HCT116 (cell line): ENCODE measurements around the gene MRPS27.

Experiments
- CEBPB ChIP-seq: IDR thresholded peaks from 2 replicates; pipeline ENCODE4 v1.6.1; 2012; ENCODE audit warnings: low read depth
- CTCF ChIP-seq, 3 experiments: fragments of 200-600 bp in 1 of 3; sonication (generic) in 1 of 3; IDR thresholded peaks in 2 of 3; conservative IDR thresholded peaks in 1 of 3; 2 replicates each; pipeline ENCODE4 v1.5.1; 2012 to 2017; ENCODE audit warnings: low read depth in 2 of 3, low read length in 2 of 3, antibody characterized with exemption in 1 of 3, borderline replicate concordance in 1 of 3, control low read depth in 1 of 3, mild to moderate bottlenecking in 1 of 3, mixed read lengths in 1 of 3, mixed run types in 1 of 3, moderate library complexity in 1 of 3; ENCODE audit not compliant: insufficient read depth in 1 of 3
- EGR1 ChIP-seq: IDR thresholded peaks from 2 replicates; pipeline ENCODE4 v1.6.1; 2012; ENCODE audit warnings: low read depth
- ELF1 ChIP-seq: IDR thresholded peaks from 2 replicates; pipeline ENCODE4 v1.6.1; 2012; ENCODE audit warnings: low read depth, borderline replicate concordance
- EZH2 ChIP-seq: fragments of 200-600 bp; sonication (generic); IDR thresholded peaks from 2 replicates; pipeline ENCODE4 v1.6.1; 2017; ENCODE audit warnings: antibody characterized with exemption, mixed run types
- EZH2phosphoT487 ChIP-seq: fragments of 200-600 bp; IDR thresholded peaks from 2 replicates; pipeline ENCODE4 v1.6.1; 2018; ENCODE audit warnings: antibody characterized with exemption, borderline replicate concordance
- JUND ChIP-seq: IDR thresholded peaks from 2 replicates; pipeline ENCODE4 v1.6.1; 2012
- MAX ChIP-seq: IDR thresholded peaks from 2 replicates; pipeline ENCODE4 v1.6.1; 2012
- POLR2A ChIP-seq: IDR thresholded peaks from 2 replicates; pipeline ENCODE4 v1.7.0; 2011; ENCODE audit warnings: borderline replicate concordance; ENCODE audit not compliant: insufficient read depth, insufficient read length; ENCODE audit errors: extremely low read depth
- POLR2AphosphoS5 ChIP-seq: IDR thresholded peaks from 2 replicates; pipeline ENCODE4 v1.6.1; 2011; ENCODE audit warnings: mild to moderate bottlenecking, low read depth, low read length, moderate library complexity
- RAD21 ChIP-seq: IDR thresholded peaks from 2 replicates; pipeline ENCODE4 v1.6.1; 2012; ENCODE audit warnings: low read depth, mild to moderate bottlenecking
- REST ChIP-seq: IDR thresholded peaks from 2 replicates; pipeline ENCODE4 v1.6.1; 2012; ENCODE audit warnings: low read depth
- SRF ChIP-seq: IDR thresholded peaks from 2 replicates; pipeline ENCODE4 v1.6.1; 2012; ENCODE audit warnings: low read depth
- ZFX ChIP-seq: fragments of 450-650 bp; IDR thresholded peaks from 2 replicates; pipeline ENCODE4 v1.6.1; 2017

GRCh38 chr5:72369301-72369700 is 49.3 kb upstream of the MRPS27 start:
- TF ChIP-seq CTCF (IDR thresholded peaks at IDR 0.05 in 2 of 3, conservative IDR thresholded peaks at IDR 0.05 in 1 of 3; ENCODE audit: borderline replicate concordance in 1 of 3, insufficient read depth in 1 of 3, low read depth in 2 of 3, low read length in 2 of 3) (no peak), POLR2A (no peak), EGR1 (no peak), POLR2AphosphoS5 (no peak), REST (no peak), ELF1 (no peak), RAD21 (no peak), CEBPB (no peak), JUND (no peak), EZH2phosphoT487 (no peak), ZFX (no peak), EZH2 (no peak), SRF (no peak), MAX (no peak)
